GM12878 (cell line): ENCODE results near the gene VWA5B2. TPM values are rescaled to one million over a fixed set of nuclear protein-coding genes. Genes with fewer than 3 reads are reported as not detected.
A peak's percentile ranks its signal among the peaks of the same experiment; 100 is the strongest.

Experiments
- CBFB ChIP-seq: IDR thresholded peaks from 2 replicates; pipeline ENCODE4 v1.6.1; 2016; ENCODE audit warnings: antibody characterized with exemption, low read depth
- CHD1 ChIP-seq: IDR thresholded peaks from 2 replicates; pipeline ENCODE4 v1.6.1; 2012; ENCODE audit warnings: low read depth, low read length, improper control_type of control experiment
- CHD2 ChIP-seq: IDR thresholded peaks from 2 replicates; pipeline ENCODE4 v1.6.1; 2011; ENCODE audit warnings: low read depth, low read length, improper control_type of control experiment, borderline replicate concordance
- CREB1 ChIP-seq: IDR thresholded peaks from 2 replicates; pipeline ENCODE4 v1.6.1; 2012; ENCODE audit warnings: low read depth, mild to moderate bottlenecking, inconsistent platforms
- CREM ChIP-seq: IDR thresholded peaks from 2 replicates; pipeline ENCODE4 v1.6.1; 2014; ENCODE audit warnings: antibody characterized with exemption, low read depth
- GATAD2B ChIP-seq: fragments of 450-650 bp; conservative IDR thresholded peaks from 2 replicates; pipeline ENCODE4 v1.6.1; 2017; ENCODE audit warnings: low read depth, mild to moderate bottlenecking, moderate library complexity
- HCFC1 ChIP-seq: fragments of 150-350 bp; IDR thresholded peaks from 2 replicates; pipeline ENCODE4 v1.6.1; 2014; ENCODE audit warnings: low read length
- KAT2A ChIP-seq: conservative IDR thresholded peaks from 2 replicates; pipeline ENCODE4 v1.6.1; 2011; ENCODE audit warnings: low read depth, low read length; ENCODE audit not compliant: control insufficient read depth
- MAX ChIP-seq: IDR thresholded peaks from 2 replicates; pipeline ENCODE4 v1.6.1; 2012; ENCODE audit warnings: low read depth, low read length, improper control_type of control experiment
- MTA3 ChIP-seq: IDR thresholded peaks from 2 replicates; pipeline ENCODE4 v1.6.1; 2012; ENCODE audit warnings: low read length, inconsistent platforms, borderline replicate concordance
- MXI1 ChIP-seq: fragments of 150-350 bp; IDR thresholded peaks from 2 replicates; pipeline ENCODE4 v1.6.1; 2011; ENCODE audit warnings: low read depth, mild to moderate bottlenecking, inconsistent platforms, low read length, improper control_type of control experiment
- MYC ChIP-seq: IDR thresholded peaks from 2 replicates; pipeline ENCODE4 v1.6.1; 2011; ENCODE audit warnings: mild to moderate bottlenecking, low read length, moderate library complexity, inconsistent platforms; ENCODE audit not compliant: insufficient read depth, insufficient replicate concordance, insufficient read length, severe bottlenecking
- NRF1 ChIP-seq: conservative IDR thresholded peaks from 2 replicates; pipeline ENCODE4 v1.6.1; 2011; ENCODE audit warnings: mild to moderate bottlenecking, low read depth, low read length, improper control_type of control experiment
- PML ChIP-seq: IDR thresholded peaks from 2 replicates; pipeline ENCODE4 v1.6.1; 2012; ENCODE audit warnings: low read length, inconsistent platforms
- POLR2AphosphoS2 ChIP-seq: IDR thresholded peaks from 2 replicates; pipeline ENCODE4 v1.6.1; 2011; ENCODE audit warnings: low read depth, mild to moderate bottlenecking, low read length, improper control_type of control experiment, moderate library complexity
- POLR2AphosphoS5 ChIP-seq: IDR thresholded peaks from 2 replicates; pipeline ENCODE4 v1.6.1; 2011; ENCODE audit warnings: mild to moderate bottlenecking, low read length, inconsistent platforms
- POU2F2 ChIP-seq: IDR thresholded peaks from 3 replicates; pipeline ENCODE4 v1.6.1; 2011; ENCODE audit warnings: low read depth, mild to moderate bottlenecking, low read length, borderline replicate concordance
- RAD51 ChIP-seq: fragments of 450-650 bp; IDR thresholded peaks from 2 replicates; pipeline ENCODE4 v1.6.1; 2016; ENCODE audit warnings: moderate library complexity, mild to moderate bottlenecking, inconsistent platforms
- RB1 ChIP-seq: fragments of 450-650 bp; formaldehyde crosslinking; IDR thresholded peaks from 2 replicates; pipeline ENCODE4 v1.6.1; 2017; ENCODE audit warnings: mild to moderate bottlenecking, borderline replicate concordance
- RBBP5 ChIP-seq: fragments of 200-600 bp; sonication (generic); conservative IDR thresholded peaks from 2 replicates; pipeline ENCODE4 v1.6.1; 2016
- RELA ChIP-seq: fragments of 450-650 bp; IDR thresholded peaks from 2 replicates; pipeline ENCODE4 v1.8.0; 2014; ENCODE audit warnings: borderline replicate concordance; ENCODE audit not compliant: partially characterized antibody
- RUNX3 ChIP-seq: IDR thresholded peaks from 2 replicates; pipeline ENCODE4 v1.6.1; 2012; ENCODE audit warnings: low read length, inconsistent platforms
- SIX5 ChIP-seq: IDR thresholded peaks from 2 replicates; pipeline ENCODE4 v1.6.1; 2011; ENCODE audit warnings: mild to moderate bottlenecking, low read depth, low read length, moderate library complexity; ENCODE audit not compliant: severe bottlenecking
- SP1 ChIP-seq: IDR thresholded peaks from one replicate; pipeline ENCODE4 v1.6.1; 2011; ENCODE audit warnings: low read depth, low read length
- SPI1 ChIP-seq: IDR thresholded peaks from 2 replicates; pipeline ENCODE4 v1.6.1; 2011; ENCODE audit warnings: low read depth, mild to moderate bottlenecking, low read length, moderate library complexity, borderline replicate concordance; ENCODE audit not compliant: insufficient read depth
- SREBF1 ChIP-seq: IDR thresholded peaks from 2 replicates; pipeline ENCODE4 v1.6.1; 2012; ENCODE audit warnings: mild to moderate bottlenecking, low read length
- TARDBP ChIP-seq: IDR thresholded peaks from 2 replicates; pipeline ENCODE4 v1.6.1; 2016; ENCODE audit warnings: borderline replicate concordance
- USF2 ChIP-seq: IDR thresholded peaks from 2 replicates; pipeline ENCODE4 v1.6.1; 2011; ENCODE audit warnings: low read depth, low read length, improper control_type of control experiment, borderline replicate concordance
- ZNF217 ChIP-seq: fragments of 450-650 bp; IDR thresholded peaks from 2 replicates; pipeline ENCODE4 v1.6.1; 2017; ENCODE audit warnings: antibody characterized with exemption, mild to moderate bottlenecking
- polyA plus RNA-seq, 11 experiments: library from polyadenylated mRNA; depleted of rRNA in 4 of 11; unstranded in 6 of 11; stranded (reverse) in 5 of 11; fragments of >200 nt; fragmentation: Nextera tagmentation in 4 of 11; fragmentation: Illumina TruSeq in 1 of 11; extraction: Ambion mirVana in 4 of 11; extraction: Trizol in 1 of 11; gene quantifications; 1 replicate in 1 of 11; 2 replicates in 10 of 11; pipeline versions ENCODE4 v1.2.1 to v1.2.3, GENCODE V29; 2011 to 2016; ENCODE audit warnings: inconsistent platforms in 2 of 11, missing spikeins in 2 of 11, low read depth in 1 of 11
- total RNA-seq, 4 experiments: library from RNA; depleted of rRNA in 3 of 4; stranded (reverse); fragments of >200 nt in 3 of 4; fragmentation: Illumina TruSeq in 1 of 4; extraction: Trizol in 1 of 4; gene quantifications; 2 replicates each; pipeline versions ENCODE4 v1.2.1 to v1.2.3, GENCODE V29; 2013 to 2021

The VWA5B2 gene
- total and polyA plus RNA-seq, 10 of the 15 experiments (the other 5 are each of a cell fraction or from before 2014, with no cell fraction given) = 0.03 to 0.09 TPM; not detected in 8

GRCh38 chr3:184185461-184186183 is 43.8 kb upstream of the VWA5B2 start (continued):
- TF ChIP-seq POLR2AphosphoS2 (peak; percentile 76; the same call in 1 of the 2 replicates), CHD1 (no peak), SIX5 (peak; percentile 78), MTA3 (no peak), POLR2AphosphoS5 (peak; percentile 76; the same call in 1 of the 2 replicates), KAT2A (no peak), PML (peak; percentile 82; the same call in 1 of the 2 replicates), RBBP5 (no peak), MYC (peak; percentile 29), HCFC1 (peak; percentile 87), RUNX3 (peak; percentile 49; the same call in 1 of the 2 replicates), CHD2 (peak; percentile 68; the same call in 1 of the 2 replicates), MAX (peak; percentile 57; the same call in 1 of the 2 replicates), CREM (peak; percentile 68; the same call in 1 of the 2 replicates), SREBF1 (peak; percentile 50; the same call in 1 of the 2 replicates), SPI1 (0 out of 2 replicates have a peak, but pooled peaks have one; percentile 13), USF2 (peak; percentile 67), CBFB (peak; percentile 20), NRF1 (peak; percentile 100), POU2F2 (0 out of 3 replicates have a peak, but pooled peaks have one; percentile 16), ZNF217 (no peak), RB1 (no peak), RAD51 (peak; percentile 64; the same call in 1 of the 2 replicates), RELA (peak; percentile 22), GATAD2B (no peak; the same call in 1 of the 2 replicates), CREB1 (peak; percentile 71; the same call in 1 of the 2 replicates), TARDBP (peak; percentile 48; the same call in 1 of the 2 replicates), SP1 (peak; percentile 74), MXI1 (peak; percentile 89; the same call in 1 of the 2 replicates)
